Measurements from ENCODE around the gene ST3GAL3. TPM values are rescaled to one million over a fixed set of nuclear protein-coding genes. Genes with fewer than 3 reads are reported as not detected.

ST3GAL3 gene
- total and polyA plus RNA-seq, 2 of the 13 experiments (the other 11 are each of a cell fraction or from before 2014, with no cell fraction given): 5.1 to 8.1 TPM

DNA sequence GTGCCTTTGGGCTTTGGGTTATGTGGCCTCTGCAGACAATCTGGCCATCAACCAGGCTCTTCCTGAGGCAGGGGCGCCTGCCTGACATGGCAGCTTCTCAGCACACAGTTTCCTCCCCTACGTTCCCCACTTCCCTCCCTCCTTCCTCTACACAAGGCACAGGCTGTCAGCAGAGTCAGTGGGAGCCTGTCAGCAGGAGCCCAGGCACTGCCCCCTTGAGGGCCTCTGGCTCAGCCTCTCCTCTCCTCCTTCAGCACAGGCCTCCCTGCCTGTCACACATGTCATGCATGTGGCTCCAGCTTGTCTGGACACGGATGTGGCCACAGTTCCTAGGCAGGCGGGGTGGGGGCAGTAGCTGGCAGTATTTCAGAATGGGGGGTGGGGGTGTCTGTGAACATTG is 174.1 kb downstream of the ST3GAL3 start (continued):
- TF ChIP-seq, protein P1, sequence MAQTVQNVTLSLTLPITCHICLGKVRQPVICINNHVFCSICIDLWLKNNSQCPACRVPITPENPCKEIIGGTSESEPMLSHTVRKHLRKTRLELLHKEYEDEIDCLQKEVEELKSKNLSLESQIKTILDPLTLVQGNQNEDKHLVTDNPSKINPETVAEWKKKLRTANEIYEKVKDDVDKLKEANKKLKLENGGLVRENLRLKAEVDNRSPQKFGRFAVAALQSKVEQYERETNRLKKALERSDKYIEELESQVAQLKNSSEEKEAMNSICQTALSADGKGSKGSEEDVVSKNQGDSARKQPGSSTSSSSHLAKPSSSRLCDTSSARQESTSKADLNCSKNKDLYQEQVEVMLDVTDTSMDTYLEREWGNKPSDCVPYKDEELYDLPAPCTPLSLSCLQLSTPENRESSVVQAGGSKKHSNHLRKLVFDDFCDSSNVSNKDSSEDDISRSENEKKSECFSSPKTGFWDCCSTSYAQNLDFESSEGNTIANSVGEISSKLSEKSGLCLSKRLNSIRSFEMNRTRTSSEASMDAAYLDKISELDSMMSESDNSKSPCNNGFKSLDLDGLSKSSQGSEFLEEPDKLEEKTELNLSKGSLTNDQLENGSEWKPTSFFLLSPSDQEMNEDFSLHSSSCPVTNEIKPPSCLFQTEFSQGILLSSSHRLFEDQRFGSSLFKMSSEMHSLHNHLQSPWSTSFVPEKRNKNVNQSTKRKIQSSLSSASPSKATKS (CRISPR knock-in tag; IDR thresholded peaks at IDR 0.05): no peak
- no peak for TF ChIP-seq ETV6 (CRISPR knock-in tag; conservative IDR thresholded peaks at IDR 0.05)
- no peak for TF ChIP-seq ZNF83 (CRISPR knock-in tag; IDR thresholded peaks at IDR 0.05; ENCODE audit: borderline replicate concordance)
- no peak for TF ChIP-seq SSRP1 (CRISPR knock-in tag; IDR thresholded peaks at IDR 0.05)

DNA sequence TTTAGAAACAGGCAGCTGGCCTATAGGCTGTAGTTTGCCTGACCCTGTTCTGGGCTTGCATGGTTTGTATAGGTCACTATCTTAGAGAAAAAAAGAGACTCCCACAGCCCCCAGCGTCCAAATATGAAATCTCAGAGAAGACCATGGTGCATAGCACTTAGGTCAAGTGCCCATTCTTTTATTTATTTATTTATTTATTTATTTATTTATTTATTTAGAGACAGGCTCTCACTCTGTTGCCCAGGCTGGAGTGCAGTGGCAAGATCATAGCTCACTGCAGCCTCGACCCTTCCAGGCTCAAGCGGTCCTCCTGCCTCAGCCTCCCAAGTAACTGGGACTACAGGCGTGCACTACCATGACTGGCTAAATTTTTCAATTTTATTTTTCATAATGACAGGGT is 175.4 kb downstream of the ST3GAL3 start:
- in situ Hi-C loops (cut with HindIII; ENCODE audit: extremely low pct_ligation_motif_present, low pct_unique_long_range_greater_than_20kb): no loop called here
- no peak overlapping the region for H3K27ac ChIP-seq (ENCODE audit: extremely low read length, insufficient read depth, low read length)
- H3K27me3 ChIP-seq (ENCODE audit: control insufficient read depth in 1 of 2, insufficient read depth in 2 of 2, low read length in 2 of 2): no peaks in the 10 kb centered on the region; a peak in 1 of 5 replicates
- TF ChIP-seq ZNF556 (CRISPR knock-in tag; IDR thresholded peaks at IDR 0.05; ENCODE audit: borderline replicate concordance): no peak
- TF ChIP-seq REPIN1 (CRISPR knock-in tag; IDR thresholded peaks at IDR 0.05; ENCODE audit: borderline replicate concordance, low read depth): no peak
- TF ChIP-seq U2AF1 (optimal IDR thresholded peaks at IDR 0.05; ENCODE audit: low read depth, low read length): no peak
- no peak for TF ChIP-seq TBP (CRISPR knock-in tag; IDR thresholded peaks at IDR 0.05)
- no peak for TF ChIP-seq DNMT1 (CRISPR knock-in tag; IDR thresholded peaks at IDR 0.05)
- no peak for TF ChIP-seq HHEX (CRISPR knock-in tag; IDR thresholded peaks at IDR 0.05)
- no peak for TF ChIP-seq ZNF274 (CRISPR knock-in tag; IDR thresholded peaks at IDR 0.05)
- TF ChIP-seq, protein P2, sequence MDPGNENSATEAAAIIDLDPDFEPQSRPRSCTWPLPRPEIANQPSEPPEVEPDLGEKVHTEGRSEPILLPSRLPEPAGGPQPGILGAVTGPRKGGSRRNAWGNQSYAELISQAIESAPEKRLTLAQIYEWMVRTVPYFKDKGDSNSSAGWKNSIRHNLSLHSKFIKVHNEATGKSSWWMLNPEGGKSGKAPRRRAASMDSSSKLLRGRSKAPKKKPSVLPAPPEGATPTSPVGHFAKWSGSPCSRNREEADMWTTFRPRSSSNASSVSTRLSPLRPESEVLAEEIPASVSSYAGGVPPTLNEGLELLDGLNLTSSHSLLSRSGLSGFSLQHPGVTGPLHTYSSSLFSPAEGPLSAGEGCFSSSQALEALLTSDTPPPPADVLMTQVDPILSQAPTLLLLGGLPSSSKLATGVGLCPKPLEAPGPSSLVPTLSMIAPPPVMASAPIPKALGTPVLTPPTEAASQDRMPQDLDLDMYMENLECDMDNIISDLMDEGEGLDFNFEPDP (CRISPR knock-in tag; conservative IDR thresholded peaks at IDR 0.05): no peak
- TF ChIP-seq NCOR1 (IDR thresholded peaks at IDR 0.05; ENCODE audit: borderline replicate concordance, low read length): no peak
- TF ChIP-seq CREB1 (IDR thresholded peaks at IDR 0.05): no peak
- no peak for TF ChIP-seq CREB1 (CRISPR knock-in tag; IDR thresholded peaks at IDR 0.05)
- POLR2A ChIA-PET: no interaction called here
- no peak for FAIRE-seq
- no peaks in the 10 kb centered on the region for H3K9me3 ChIP-seq (ENCODE audit: low read length)
- no TSS peak for BruUV-seq (replicated peaks)
- DNase-seq (ENCODE audit: low spot score): no peak
- ATAC-seq: no peak
- CTCF ChIA-PET (ENCODE audit: low intra/inter-chr PET ratio, low total read pairs): no interaction called here
- 90% methylated on average over 4 of the region's 4 CpGs for WGBS (ENCODE audit: low lambda C conversion rate)
- intact Hi-C loops (cut with micrococcal nuclease; ENCODE audit: unreplicated experiment): no loop called here
- no peaks in the 10 kb centered on the region for H3K79me2 ChIP-seq (ENCODE audit: insufficient read depth, low read length)
- no peak overlapping the region for H3K9ac ChIP-seq (ENCODE audit: insufficient read depth, low read depth, low read length)
- no peak overlapping the region for H3K4me3 ChIP-seq (replicated peaks in 1 of 3; ENCODE audit: insufficient read depth in 1 of 3, low read depth in 2 of 3, low read length in 3 of 3)
- H2AFZ ChIP-seq (ENCODE audit: low read length): no peak overlapping the region
- no peaks in the 10 kb centered on the region for H3K4me1 ChIP-seq (ENCODE audit: insufficient read depth, low read length)
- H3K4me2 ChIP-seq (ENCODE audit: low read depth, low read length): no peak overlapping the region
- H3K36me3 ChIP-seq (replicated peaks in 1 of 2; ENCODE audit: control insufficient read depth in 1 of 2, insufficient read depth in 2 of 2, low read length in 2 of 2): 0 out of 5 replicates have a peak, but pooled peaks cover 0 to 2% of the 10 kb centered on the region in 2 experiments
- no peaks in the 10 kb centered on the region for H4K20me1 ChIP-seq (ENCODE audit: insufficient read depth, low read length)

Data from HepG2 (cell line).